GM19468 (cell line): Measurements from ENCODE around the gene SUSD3.

Experiments used
- ATAC-seq: cut with Tn5 transposase; IDR thresholded peaks from one replicate; pipeline ENCODE4 v1.9.1; 2021; ENCODE audit warnings: mild to moderate bottlenecking, moderate library complexity, moderate number of reproducible peaks; ENCODE audit not compliant: unreplicated experiment; ENCODE audit errors: extremely low read depth

Gene SUSD3

GRCh38 chr9:93119703-93119952 lies 61.1 kb downstream of the SUSD3 start:
- no peak for ATAC-seq

- ATAC-seq, result peak; percentile 96
Measured at GRCh38 chr9:93119953-93120845, 61.7 kb downstream of the SUSD3 start.

- no peak for ATAC-seq
Measured at GRCh38 chr9:93120846-93121315, 62.4 kb downstream of the SUSD3 start.

- no peak for ATAC-seq
Measured at GRCh38 chr9:93121316-93122241, 63.1 kb downstream of the SUSD3 start.

- no peak for ATAC-seq
Measured at GRCh38 chr9:93122721-93123221, 64.3 kb downstream of the SUSD3 start.

- no peak for ATAC-seq
Measured at GRCh38 chr9:93123561-93124283, 65.2 kb downstream of the SUSD3 start.

- ATAC-seq, result no peak
Measured at GRCh38 chr9:93124793-93125192, 66.3 kb downstream of the SUSD3 start.

GRCh38 chr9:93125331-93125894 lies 66.9 kb downstream of the SUSD3 start:
- no peak for ATAC-seq

GRCh38 chr9:93126151-93126781 lies 67.8 kb downstream of the SUSD3 start:
- no peak for ATAC-seq

- ATAC-seq, result no peak
Measured at GRCh38 chr9:93126825-93127368, 68.4 kb downstream of the SUSD3 start.

GRCh38 chr9:93127395-93127911 lies 69.0 kb downstream of the SUSD3 start:
- ATAC-seq, result no peak

GRCh38 chr9:93128011-93128714 lies 69.7 kb downstream of the SUSD3 start:
- no peak for ATAC-seq

GRCh38 chr9:93128715-93129224 lies 70.3 kb downstream of the SUSD3 start:
- ATAC-seq, result no peak

GRCh38 chr9:93129286-93129685 lies 70.8 kb downstream of the SUSD3 start:
- ATAC-seq, result no peak

- ATAC-seq, result no peak
Measured at GRCh38 chr9:93129691-93130500, 71.4 kb downstream of the SUSD3 start.

- ATAC-seq, result no peak
Measured at GRCh38 chr9:93130861-93131481, 72.5 kb downstream of the SUSD3 start.
